CD1c-positive myeloid dendritic cell (primary cell): ENCODE data around the gene SMAD5.
A peak's percentile ranks its signal among the peaks of the same experiment; 100 is the strongest.

Source experiments
- DNase-seq: peaks from one replicate; pipeline ENCODE4 v3.0.0-alpha.2; 2016; ENCODE audit errors: extremely low spot score

Gene SMAD5

DNA sequence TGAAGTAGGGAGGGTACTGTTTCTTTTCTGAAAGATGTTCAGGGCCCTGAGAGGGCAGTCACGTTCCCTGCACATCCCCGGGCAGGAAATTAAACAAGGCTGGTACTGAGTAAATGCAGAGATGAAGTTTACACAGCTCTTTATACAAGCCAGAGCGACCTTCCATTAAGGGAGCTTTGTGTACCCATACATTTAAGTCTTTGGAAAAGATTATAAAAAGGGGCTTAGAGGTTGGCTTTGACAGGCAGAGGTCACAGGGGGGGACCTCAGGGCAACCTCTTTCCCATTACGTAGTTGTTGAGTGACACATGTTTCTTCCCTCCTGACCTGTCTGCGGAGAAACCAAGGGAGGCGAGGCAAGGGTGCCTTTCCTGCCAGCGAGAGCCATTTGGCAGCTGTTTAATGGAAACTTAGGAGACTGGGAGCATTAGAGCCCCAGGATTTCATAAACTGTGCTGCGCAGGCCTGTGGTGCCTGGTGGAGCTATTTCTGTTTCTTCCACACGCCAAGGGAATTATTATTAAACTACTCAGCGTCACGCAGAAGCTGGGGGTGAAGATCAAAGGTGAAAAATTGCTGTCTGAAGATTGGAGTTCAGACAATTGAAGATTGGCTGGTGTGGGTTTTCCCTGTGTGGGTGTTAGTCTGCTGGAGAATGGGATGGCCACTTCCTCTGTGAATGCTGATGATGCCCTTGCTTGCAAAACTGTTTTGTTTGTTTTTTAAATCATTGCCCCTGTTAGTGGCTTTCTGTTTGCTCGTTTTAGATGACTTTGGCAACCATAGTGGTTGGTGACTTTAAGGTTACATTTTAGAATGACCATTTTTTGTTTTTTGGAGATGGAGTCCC, 63.6 kb downstream of the SMAD5 start:
- no peak for DNase-seq

DNA sequence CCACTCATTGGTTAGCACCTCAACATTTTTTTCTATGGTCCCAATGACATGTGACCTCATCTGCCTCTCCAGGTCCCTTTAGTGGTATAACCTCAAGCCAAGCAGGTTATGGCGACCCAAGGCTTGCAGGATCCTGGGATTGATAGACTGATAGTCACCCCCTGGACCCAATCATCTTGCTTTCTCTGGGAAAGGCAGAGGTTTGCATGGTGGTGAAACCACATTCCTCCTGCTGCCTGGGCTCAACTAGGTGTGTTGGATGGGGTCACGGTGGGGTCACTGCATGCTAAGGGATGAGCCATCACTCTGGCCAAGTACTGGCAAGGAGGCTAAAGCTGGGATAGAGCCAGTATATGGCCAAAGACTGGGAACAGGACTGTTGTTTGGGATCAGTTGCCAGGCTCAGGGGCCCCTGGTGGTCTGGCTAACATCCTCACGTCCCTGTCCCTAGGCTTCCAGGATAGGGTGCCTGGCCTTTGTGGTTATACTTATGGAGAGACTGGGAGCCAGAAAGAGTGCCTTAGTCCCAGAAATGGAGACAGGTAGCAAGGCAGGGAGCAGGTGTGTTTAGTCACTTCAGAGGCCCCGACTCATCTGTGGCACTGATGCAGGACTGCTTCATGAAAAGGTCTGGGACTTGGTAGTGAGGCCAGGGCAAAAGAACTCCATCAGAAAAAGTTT, 65.0 kb downstream of the SMAD5 start:
- no peak for DNase-seq

DNA sequence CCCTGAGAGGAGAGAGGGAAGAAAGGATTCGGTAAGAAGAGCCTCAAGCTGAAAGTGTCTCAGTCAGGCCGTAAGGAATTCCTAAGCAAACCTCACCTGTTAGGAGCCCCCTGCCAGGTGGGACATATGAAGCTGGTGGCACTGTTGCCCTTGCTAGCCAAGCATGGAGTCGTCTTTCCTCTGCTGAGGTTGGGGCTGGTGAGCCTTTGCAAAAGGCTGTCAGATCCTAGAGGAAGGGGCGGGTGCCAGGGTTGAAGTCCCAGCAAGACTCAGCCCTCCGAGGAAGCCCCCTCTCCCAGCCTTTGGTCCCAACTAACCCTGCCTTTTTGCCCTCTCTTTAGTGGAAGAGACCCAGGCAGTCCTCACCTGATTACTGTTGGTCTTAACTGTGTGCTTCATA, 65.8 kb downstream of the SMAD5 start:
- DNase-seq, result no peak

DNA sequence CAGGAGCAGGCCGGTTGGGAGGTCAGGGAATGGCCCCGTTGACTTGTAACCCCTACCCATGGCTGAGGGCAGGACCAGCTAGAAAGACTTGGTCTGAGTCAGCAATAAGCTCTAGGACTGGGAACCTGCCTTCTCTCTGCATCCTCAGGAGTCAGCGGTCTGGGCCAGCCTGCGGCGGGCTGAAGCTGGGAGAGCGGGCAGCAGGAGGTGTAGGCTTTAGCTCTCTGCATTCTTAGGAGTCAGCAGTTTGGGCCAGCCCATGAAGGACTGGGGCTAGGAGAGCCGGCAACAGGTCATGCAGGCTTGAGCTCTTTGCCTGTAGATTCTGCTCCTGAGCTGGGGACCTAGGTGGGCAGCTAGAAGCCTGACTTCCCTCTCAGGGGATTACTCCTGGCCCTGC, 66.8 kb downstream of the SMAD5 start:
- no peak for DNase-seq

DNA sequence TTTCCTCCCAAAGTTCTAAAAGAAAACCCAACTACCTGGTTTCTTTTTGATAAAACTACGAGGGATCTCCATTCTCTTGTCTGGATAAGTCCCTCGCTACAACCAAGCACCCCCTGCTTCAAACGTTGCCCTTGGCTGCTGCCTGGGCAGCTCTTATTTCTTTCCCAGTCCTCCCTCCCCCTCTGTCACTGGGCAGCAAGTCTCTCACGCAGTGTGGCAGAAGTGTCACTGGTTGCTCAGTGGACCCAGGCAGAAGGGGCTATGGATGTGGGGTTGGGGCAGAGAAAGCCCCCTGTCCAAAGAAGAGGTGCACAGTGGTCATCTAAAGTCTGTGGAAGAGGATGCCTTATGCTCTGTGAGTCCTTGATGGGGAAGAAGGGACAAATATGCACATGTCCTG, 67.5 kb downstream of the SMAD5 start:
- DNase-seq, result no peak

DNA sequence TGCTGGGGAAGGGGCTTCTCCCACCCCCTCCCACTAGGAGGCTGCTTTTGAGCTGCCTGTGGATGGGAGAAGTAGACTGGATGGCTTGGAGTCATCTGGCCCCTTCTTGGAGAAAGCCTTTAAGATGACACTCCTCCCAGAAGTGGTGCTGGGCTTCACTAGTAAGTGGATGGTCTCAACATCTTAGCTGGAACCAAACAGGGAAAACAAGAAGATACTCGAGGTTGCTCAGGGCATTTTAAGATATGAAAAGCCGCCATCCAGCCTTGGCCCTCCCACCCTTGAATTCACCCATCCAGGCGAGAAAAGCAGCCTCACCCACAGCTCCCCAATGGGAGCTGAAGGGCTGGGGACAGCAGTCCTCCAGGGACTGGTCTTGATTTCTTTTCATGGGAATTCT, 68.1 kb downstream of the SMAD5 start:
- DNase-seq, result no peak

DNA sequence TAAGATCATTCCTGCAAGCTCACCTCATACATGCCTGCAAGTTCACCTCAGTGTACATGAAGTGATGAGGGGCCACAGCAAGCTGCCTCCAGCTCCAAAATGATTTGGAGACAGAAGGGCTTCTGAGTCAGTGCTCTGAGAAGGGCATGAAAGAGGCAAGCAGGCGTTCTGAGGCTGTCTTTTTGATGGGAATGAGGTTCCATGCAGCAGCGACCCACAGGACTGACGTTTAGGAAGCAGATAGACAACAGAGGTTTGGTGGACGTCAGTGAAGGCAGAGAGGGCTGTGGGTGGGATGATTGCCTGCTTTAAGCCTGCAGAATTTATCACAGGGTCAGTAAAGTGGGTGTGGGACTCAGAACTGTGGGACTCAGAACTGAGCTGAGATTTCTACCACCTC, 69.2 kb downstream of the SMAD5 start:
- no peak for DNase-seq

DNA sequence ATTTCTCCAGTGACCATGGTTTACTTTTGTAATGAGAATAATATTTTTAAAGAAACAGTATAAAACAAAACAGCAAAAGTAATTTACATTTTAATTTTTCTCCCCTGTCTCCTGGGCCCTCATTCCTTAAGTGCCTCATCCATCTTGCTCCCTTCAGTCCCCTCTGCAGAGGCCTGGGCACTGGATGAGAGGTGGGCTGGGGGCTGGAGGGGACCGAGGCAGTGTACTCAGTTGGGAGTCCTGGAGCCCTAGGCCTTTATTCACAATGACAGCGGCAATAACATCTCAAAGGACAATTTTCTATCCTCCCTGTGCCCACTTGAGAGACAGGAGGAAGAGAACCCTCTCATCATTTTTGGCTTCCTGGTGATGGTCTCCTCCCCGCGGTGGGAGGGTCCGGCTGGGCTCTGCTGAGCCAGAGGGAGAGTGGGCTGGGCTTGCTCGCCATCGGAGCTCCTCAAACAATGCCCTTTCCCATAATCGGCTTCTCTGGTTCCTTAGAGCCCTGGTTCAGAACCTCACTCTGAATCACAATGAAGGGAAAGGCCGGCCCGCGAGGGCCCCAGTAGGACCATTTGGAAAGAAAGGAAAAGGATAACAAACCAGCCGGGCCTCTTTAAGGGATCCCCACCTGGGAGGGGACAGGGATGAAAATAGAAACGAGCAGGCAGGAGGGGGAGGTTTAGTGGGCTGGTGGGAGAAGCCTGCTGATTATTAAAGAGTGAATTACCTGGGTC, 70.0 kb downstream of the SMAD5 start:
- no peak for DNase-seq

DNA sequence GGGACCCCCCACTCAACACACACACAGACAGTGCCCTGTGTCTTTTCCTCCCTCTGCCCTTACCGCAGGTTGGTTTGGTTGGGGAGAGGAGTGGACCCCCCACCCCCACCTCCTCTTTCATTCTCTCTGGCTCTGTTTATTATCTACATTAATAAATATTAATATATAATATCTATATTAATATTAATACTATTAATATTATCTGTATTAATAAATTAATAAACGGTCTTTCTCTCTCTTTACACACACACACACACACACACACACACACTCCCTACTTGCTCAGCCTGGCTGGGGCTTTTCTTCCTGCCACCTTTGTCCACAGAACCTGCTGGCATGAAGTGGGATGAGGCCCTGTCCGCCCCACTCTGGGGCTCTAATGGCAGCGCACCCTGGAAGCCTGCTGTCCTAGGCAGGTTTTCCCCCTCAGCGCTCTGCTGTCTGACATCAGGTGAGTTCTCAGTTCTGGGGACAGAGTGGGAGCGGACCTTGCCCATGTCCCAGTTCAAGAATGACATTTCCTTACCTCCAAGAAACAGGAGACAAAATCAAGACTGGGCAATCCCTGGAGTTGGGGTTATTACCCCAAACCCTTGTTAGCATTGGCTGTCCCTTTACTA, 70.8 kb downstream of the SMAD5 start:
- no peak for DNase-seq

DNA sequence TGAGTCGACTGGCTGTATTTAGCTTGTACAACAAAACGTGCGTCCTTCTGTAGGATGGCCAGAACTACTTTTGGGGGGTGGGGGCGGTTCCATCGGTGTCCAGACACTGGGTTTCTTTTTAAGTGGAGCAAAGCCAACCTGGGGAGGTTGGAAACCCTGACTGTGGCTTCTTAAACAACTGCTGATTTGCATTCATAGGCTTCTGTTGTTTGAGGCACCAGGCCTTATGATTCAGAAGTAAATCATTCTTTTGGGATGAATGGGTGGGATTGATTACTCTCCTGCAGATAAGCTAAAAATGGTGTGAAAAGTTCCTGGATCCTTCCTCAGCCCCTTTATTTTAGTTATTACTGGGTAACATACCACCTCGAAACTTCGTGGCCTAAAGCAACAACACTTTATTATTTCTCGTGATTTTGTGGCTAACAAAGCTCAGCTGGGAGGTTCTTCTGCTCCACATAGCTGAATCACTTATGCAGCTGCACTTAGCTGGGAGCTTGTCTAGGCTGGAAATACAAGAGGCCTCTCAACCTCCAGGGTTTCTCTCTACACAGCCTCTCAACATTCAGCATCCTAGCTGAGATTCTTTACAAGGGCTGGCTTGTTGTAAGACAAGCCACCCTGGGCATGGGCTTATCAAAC, 72.5 kb downstream of the SMAD5 start:
- DNase-seq, result no peak

DNA sequence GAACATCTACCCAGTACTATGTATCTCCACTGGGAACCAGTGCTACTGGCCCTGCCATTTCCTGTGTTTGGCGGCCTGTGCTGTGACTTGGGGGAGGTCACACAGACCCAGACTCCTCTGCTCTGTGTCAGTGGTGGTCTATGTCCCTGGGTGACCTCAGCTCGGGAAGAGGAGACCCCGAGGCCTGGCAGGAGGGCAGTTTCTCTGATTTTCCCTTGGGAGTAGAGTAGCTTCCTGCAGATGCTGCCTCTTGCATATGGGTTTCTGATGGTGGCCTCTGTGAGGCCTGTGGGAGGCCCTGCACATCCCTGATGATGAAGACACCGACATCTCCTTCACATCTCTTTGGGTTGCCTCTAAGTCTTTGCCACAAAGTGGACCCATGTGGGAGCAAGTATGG, 73.3 kb downstream of the SMAD5 start:
- no peak for DNase-seq

DNA sequence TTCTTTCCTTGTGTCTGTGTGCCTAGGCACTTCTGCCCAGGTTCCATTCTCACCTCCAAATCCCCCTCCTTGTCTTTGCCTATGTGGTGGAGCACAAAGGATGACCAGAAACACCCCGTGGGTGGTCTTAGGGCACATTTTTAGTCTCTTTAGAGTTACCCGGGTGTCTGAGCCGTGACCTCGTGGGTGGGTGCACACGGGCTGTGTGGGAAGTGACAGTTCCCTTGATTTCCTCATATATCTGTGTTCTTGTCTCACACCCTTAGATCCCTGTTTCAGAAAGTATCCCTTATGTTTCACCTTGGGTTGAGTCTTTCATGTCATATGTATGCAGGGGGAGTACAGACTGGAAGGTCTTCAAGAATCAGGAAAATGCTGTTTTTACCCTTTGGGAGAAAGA, 73.7 kb downstream of the SMAD5 start:
- no peak for DNase-seq

DNA sequence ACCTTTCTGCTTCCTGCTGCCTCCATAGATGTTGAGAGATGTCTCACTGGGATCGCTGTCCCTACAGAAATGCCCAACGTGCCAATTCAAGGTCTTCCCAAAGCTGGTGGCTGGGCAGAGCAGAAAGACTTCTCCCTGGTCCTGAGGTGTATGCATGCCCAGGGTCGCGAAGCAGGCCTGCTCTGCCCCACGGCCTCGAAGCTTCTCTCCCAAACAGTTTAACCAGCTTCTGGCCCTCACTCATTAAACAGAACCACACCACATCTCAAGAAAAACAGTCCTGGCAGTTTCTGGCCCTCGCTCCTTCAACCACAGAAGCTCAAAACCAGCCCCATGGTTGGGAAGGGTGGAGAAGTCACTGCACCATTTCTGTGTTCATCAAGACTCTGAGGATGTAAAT, 75.0 kb downstream of the SMAD5 start:
- no peak for DNase-seq

DNA sequence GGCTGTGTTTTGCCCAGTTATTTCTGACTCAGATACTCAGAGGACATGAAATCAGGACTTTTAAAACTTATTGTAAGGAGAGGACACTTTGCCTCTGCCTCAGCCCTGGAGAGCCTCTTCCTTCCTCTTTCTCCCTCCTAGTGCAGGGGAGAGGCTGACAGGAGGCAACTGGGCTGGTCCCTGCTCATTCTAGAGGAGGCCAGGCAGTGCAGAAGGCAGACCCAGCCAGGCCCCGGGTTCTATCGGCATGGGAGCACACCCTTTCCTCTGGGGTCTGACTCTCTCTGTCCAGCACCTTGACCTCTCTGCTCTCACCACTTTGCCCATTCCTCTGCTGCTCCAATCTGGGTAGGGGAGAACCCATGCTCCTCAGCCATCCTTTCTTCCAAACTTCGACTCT, 76.3 kb downstream of the SMAD5 start:
- DNase-seq, result no peak

DNA sequence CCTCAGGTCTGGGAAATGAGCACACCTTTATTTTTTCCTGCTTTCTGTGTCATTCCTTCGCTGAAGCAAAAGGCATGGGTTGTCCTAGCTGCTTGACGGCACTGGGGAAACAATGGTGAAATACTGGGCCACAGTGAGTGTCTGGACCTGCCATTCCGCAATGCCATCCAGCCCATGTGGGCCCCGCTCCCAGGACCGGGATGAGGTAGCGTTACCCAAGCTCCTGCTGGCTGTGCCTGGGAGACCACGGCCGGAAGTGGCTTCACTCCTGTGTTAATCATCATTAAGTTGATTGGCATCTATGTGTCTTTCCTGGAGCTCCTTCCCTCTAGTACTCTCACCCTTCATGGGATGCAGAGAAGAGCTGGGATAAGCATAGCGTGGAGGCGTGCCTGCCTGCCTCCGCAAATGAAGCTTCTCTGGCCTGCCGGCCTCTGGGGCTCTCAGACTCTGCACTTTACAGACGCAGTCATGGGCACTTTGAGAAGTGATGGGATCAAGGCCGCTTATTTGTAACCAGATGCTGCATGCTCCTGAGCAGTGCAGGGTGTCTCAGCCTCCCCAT, 76.8 kb downstream of the SMAD5 start:
- DNase-seq, result no peak

DNA sequence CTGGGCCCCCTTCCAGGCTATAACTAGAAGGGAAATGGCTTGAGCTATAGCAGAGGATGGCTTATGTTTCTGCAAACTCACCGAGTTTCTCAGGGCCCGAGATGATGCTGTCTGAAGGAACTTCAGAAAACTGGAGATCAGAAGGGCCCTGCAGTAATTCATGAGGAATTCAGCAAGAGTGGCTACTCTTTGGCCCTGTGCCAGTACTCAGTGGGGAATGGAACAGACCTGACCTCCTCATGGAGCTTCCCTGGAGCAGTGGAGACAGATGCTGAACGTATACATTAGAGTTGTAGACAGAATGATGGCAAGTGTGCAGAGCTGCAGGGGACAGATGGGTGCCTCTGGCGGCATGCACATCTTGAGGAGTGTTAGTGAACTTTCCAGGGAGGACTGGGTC, 77.6 kb downstream of the SMAD5 start:
- DNase-seq, result no peak

DNA sequence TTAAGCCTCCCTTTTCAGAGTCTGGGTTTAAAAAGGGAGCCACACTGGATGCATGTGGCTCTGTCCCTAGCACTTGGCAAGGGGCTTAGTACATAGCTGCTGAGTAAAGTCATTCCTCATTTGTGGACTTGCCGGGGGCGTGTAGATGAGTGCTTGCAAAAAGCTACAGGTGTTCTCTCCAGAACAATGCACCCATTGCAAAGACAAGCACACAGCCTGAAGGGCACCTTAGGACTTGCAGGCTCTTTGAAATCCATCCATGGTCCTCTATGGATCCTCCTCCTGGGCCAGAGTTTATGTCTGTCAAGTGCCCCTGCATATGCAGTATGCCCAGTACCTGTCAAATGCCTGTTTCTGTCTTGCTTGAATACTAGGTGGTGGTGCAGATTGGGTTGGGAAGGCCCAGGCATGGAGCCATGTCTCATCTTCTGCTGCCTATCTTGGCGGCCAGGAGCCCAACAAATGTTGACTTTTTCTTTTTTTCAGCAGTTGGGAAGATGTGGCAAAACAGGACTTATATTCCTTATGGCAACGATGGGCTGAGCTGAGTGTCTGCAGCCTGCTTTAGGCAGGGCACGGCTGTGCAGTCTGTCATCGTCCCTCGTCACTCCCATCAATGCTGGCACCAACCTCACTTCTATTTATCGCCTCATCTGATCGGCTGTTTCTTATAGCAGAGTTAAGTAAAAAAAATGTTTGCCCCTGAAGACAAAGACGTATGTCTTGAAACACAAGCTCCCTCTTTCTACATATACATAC, 78.8 kb downstream of the SMAD5 start:
- DNase-seq, result no peak

DNA sequence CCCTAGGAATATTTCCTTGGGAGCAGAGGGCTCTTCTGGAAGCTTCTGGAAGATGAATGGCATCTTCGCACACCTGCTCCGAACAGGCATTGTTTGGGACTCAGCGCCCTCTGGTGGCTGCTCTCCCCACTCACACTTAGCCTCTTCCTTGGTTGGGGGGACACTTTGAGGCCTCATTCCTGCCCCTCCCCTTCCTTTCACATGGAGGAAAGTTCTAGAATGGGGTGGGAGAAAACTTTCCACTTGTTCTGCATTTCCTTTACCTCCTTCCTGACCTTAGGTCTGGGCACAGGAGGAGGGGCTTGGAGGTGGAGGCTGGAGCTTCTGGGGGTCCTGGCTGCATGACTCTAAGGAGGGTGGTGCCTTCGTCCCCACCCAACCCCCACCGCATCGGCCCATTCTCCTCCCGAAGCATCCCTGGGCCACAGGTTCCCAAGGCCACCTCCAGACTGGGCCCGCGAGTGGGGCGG, 79.6 kb downstream of the SMAD5 start:
- DNase-seq, result peak; percentile 58

DNA sequence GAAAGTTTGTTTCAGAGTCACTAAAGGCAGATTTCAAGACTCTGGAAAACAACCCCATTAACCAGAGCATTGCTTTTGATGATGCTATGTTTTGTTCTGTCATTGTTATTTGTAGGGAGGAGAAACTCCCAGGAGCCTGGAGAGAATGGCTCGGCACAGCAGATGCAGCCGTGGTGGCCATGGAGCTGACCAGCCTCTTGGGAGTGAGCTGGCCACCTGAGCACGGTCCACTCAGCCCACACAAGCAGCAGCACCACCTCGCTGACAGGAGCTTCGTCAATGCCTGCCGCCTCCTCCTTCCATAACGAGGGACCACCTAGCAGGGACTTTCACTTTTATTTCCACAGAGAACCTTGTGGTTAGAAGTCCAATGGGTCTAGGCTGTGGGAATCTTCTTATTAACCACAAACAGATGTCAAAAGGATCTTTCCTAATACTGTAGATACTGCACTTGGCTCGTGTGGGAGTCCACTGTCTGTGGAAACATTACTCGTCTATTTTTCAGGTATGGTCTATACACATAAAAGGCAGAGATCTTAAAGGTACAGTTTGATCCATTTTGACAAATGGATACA, 81.4 kb downstream of the SMAD5 start:
- DNase-seq, result no peak

DNA sequence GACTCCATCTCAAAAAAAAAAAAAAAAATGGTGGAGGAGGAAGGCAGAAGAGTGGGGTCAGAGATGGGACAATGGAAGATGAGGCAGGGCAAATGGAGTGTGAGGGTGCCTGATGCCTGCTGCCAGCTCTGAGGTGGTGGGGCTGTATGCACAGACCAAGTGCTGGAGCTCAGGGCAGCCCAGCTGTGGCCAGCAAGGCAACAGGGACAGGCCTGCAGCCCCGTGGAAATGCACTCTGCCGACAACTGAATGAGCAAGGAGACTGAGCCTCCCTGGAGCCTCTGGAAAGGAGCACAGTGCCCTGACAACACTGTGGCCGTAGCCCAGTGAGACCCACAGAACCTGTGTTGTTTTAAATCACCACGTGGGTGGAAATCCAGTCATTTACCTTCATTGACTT, 83.2 kb downstream of the SMAD5 start:
- no peak for DNase-seq
